GM21367 (cell line): ENCODE measurements around the gene LIPC.
"Not testable (repeated sequence)": the region's sequence is repeated elsewhere in the genome, so short reads cannot be mapped to it uniquely, and the experiment has no call there.

ENCODE experiments used
- ATAC-seq: cut with Tn5 transposase; IDR thresholded peaks from one replicate; pipeline ENCODE4 v1.9.1; 2021; ENCODE audit not compliant: unreplicated experiment

LIPC gene

GRCh38 chr15:58603927-58604326, 172.1 kb downstream of the LIPC start:
- not testable (repeated sequence) for ATAC-seq

- ATAC-seq = no peak
Measured at GRCh38 chr15:58604455-58604923, 172.7 kb downstream of the LIPC start.

- no peak for ATAC-seq
Measured at GRCh38 chr15:58605931-58606530, 174.2 kb downstream of the LIPC start.

GRCh38 chr15:58606577-58607080, 174.8 kb downstream of the LIPC start:
- ATAC-seq = no peak

- no peak for ATAC-seq
Measured at GRCh38 chr15:58608129-58608590, 176.4 kb downstream of the LIPC start.

- ATAC-seq = no peak
Measured at GRCh38 chr15:58608711-58609110, 176.9 kb downstream of the LIPC start.

- ATAC-seq = no peak
Measured at GRCh38 chr15:58611731-58612676, 180.2 kb downstream of the LIPC start.

GRCh38 chr15:58616171-58616570, 184.4 kb downstream of the LIPC start:
- no peak for ATAC-seq
